GM21381 (cell line): ENCODE measurements around the gene CASK.
"Not testable (repeated sequence)": the region's sequence is repeated elsewhere in the genome, so short reads cannot be mapped to it uniquely, and the experiment has no call there.

Experiments
- ATAC-seq: cut with Tn5 transposase; IDR thresholded peaks from one replicate; pipeline ENCODE4 v1.9.1; 2021; ENCODE audit warnings: mild to moderate bottlenecking, moderate library complexity; ENCODE audit not compliant: unreplicated experiment

CASK gene

DNA sequence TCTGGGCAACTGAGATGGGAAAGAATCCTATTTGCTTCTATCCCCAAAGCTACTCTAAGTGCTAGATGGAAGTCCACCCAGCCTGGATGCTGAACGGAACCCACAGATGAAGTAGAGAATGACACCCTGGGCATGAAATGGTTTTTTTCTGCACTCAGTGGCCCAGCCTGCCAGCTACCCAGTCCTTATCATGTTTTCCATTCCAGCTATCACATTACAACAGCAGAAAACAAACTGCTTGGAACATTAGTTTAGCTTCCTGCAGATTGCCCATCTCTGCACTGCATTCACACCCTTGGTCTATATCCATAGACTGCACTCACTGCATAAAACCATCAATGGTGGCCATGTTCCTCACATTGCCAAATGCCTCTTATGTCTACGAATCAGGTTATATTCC, 397.1 kb downstream of the CASK start:
- ATAC-seq, result no peak

DNA sequence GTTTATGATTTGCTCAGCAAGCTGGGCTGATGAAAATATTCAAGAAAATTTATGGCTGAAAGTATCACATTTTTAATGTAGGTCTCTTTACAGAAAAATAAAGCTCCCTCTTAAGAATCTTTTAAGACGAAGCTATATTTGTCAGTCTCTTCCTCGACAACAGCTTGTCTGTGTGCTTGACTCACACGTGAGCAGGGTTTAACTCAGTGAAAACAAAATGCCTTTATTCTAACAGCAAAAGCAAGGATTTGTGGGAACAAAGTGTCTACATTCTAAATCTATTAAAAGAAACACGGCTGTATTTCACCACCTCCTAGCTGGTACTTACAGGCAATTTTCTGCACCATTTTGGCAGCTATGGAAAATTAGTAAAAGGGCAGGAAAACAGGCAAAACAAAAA, 400.7 kb downstream of the CASK start:
- ATAC-seq, result no peak

DNA sequence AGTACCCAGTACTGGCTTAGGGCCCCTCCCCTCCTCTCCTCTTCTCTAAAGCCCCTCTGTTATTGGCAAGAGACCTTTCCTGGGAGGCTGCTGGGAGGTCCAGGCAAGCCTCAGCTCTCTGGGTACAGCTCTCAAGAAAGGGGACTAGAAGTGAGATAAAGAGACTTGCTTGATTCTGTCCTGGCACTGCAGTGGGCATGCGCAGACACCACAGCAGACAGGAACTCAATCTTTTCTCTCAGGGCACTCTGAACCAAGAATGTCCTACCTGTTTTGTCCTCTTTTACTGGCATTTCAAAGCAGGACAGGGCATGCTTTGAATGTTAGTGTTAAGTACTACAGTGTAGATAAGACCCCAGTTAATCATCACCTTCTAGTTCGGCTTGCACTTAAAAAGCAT, 401.3 kb downstream of the CASK start:
- no peak for ATAC-seq

DNA sequence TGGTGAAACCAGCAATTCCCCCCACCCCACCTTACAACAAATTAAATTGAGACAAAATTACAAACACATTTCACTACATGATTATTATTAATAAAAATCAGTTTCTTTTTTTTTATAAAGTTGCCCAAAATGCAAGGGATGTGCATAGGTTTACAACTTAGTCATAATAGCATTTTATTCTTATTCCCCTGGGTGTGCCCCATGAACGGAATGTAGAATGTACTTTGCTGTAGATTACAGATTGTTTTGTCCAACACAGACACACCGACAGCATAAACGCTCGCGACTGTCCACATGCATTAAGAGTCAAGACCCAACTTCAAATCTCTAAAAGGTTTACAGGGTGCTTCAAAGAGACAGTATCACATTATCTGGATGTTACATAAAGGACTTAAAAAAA, 403.9 kb downstream of the CASK start:
- ATAC-seq, result no peak

DNA sequence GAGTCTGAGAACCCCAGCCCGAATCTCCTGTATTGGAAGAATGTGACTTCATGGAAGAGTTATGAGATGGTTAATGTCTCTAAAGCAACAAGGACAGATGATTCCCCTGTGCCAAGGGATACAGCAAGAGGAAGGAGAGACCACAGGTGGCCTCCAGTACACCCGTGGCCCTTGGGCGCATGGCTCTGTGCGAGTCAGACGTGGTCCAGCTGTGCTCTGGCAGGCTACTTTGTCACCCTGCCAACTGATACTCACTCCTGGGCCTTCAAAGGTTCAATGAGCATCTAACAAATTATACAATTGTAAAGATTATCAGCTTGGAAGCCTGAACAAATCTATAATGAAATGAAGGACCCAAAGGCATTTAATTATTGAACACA, 404.5 kb downstream of the CASK start:
- no peak for ATAC-seq

DNA sequence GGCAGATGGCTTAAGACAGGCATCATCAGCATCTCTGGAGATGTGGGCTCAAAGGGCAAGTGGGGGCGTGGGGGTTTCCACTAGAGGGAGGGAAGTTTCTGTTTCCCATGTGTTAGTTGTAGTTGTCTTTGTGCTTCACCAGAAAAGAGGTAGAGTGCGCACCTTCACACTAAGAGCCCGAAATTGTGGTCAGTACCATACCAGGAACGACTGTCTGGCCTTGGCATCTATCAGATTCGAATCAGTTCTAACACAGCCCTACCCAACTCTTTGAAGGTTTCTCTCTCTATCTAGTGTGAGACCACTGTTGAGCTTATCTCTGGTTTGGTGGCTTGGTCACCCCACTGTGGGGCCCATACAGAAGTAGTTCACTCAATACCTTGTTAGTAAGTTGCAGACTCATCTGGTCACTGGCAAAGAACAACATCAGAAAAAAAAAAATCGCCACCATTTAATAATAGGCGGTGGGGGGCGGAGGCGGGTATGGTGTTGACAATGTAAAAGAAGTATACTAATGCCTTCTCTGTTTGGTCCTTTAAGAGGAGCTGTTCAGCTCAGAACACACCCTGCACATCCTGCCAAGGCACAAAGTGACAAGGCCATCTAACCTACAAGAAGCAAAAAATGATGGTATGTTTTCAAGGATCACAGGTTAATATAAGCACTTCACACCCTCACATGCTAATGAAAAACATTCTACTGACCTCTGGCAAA, 405.1 kb downstream of the CASK start:
- ATAC-seq, result no peak

DNA sequence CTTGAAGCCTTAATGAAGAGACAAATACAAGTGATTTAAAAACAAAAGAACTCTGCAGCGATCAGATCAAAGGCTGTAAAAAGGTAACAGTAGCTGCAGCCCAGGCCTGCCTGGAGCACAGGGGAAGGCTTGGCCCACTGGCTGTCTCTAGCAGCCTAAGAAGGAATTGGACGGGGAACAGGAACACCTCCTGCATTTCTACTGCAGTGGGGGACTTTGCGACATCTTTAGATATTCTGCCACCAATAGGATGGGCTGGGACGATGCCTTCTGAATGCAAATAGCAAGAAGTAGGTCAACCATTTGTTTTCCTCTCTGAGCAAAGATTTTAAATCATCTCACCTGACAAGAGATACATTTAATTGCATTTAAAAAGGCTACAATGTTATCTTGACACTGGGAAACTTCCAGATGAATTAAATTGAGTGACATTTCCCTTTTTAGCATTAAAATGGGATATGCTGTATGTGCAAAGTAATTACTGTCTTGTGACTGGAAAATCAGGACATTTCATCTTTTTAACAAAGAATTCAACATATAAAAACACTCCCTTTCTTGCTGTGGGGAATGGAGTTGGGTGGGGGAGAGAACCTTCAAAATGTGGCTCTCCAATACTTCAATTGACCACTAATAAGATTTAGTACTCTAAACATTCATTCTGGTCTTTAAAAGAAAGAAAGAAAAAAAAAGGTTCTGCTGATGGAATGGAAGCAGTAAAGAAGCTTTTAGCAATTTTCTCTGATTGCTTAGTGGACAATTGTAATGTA, 406.2 kb downstream of the CASK start:
- no peak for ATAC-seq

DNA sequence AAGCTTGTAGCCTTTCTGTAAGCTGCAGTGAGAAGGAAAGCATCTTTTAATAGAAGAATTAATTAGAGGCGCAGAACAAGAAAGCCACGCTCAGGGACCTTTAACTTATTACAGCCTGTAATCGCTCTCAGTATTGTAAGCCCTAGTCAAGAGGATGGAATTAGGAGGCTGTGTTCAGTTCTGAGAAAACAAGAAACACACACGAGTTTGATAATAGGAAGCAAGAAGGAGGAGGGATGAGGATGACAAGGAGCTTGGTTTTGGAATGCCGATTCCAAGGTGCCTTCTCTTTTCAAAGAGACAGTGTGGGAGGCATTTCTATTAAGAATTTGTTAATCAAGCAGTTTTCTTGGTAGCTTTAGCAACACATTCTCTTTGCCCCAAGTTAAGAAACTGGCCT, 406.9 kb downstream of the CASK start:
- no peak for ATAC-seq

DNA sequence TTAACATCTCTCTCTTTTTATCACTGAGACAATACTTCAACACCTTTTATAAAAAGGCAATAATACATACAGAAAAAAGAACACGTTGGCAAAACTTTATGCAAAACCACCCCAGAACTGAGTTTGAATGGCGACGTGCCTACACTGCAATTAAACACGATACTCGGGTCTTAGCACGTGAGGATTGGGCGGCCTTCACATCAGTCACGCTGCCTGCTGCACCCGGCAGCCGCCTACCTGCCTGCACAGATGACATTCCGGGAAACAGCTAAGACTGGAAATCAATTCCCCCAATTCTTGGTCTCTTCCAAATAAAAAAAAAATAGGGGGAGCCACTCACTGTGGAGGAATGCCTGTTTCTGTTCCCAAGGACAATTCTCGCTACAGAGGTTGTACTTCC, 408.0 kb downstream of the CASK start:
- ATAC-seq, result no peak

DNA sequence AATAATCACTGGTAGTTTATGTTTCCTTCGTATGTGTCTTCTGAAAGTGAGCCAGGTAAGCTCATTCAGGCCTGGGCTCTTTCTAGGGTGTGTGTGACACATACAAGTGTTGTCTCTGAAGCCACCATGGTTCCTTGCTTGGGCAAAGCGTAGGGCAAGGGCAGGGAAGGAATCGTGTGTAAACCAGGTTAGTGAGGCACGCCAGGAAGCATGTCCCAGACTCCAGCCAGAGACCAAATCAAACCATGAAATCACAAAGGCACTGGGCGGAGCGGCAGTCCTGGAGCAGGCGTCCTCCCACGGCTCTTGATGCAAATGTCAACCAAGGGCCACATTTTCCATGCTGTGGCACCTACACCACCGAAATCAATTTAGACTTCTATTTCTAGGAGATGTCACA, 409.2 kb downstream of the CASK start:
- ATAC-seq, result no peak

DNA sequence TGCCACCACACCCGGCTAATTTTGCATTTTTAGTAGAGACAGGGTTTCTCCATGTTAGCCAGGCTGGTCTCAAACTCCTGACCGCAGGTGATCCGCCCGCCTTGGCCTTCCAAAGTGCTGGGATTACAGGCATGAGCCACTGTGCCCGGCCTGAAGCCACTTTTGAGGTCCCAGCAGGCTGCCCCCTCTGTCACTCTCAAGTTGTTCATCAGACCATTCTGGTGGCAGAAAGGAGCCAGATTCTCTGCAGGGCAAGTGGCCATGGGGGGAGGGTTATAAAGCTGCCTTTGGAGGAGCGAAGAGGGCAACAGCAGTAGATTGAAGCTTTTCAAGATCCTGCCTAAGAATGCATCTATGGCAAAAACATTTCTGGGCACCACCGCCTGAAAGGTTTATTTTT, 410.5 kb downstream of the CASK start:
- not testable (repeated sequence) for ATAC-seq

DNA sequence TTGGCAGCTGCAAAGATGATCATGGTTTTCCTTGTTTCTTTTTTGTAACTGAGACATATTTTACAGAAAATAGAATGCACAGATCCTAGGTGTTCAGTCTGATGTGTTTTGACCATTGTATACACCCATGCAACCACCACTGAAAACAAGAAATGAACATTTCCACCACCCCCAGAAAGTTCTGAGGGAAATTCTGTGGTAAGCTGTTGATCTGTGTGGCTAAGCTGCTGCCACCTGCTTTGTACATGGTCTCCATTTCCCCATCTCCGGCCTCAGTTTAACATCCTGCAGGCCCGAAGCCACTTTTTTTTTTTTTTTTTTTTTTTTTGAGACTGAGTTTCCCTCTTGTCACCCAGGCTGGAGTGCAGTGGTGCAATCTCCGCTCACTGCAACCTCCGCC, 411.0 kb downstream of the CASK start:
- ATAC-seq, result peak; percentile 97

DNA sequence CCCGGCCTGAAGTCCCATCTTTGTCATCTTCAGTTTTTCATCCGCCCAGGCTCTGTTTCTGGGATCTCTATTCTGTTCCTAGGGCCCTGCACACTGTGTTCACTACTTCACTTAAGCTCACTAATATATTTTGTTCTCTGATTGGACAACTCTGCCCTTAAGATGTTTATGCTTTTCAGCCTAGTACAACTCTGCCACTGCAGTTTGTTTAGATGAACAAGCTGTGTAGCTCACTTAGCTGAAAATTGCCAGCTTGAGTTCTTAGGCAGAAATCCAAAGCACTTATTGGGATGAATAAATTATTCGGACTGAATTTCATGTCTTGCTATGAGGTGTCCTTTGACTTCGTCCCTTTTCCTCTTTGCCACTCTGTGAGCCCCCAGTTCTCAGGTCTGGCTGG, 415.4 kb downstream of the CASK start:
- ATAC-seq, result no peak

DNA sequence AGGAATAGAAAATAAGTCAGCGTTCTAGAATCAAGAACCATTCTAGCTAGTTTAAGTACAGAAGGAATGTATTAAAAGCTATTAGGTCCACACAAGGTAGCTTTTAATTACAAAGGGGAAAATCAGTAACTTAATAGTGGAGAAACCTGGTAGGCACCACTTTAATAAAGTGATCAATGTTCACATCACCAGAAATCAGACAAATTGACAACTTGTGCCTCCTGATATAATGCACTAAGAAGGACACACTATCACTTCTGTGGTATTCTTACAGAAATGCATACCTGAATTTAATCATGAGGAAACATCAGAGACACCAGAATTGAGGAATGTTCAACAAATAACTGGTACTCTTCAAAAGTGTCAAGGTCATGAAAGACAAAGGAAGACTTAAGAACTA, 421.4 kb downstream of the CASK start:
- ATAC-seq, result no peak

DNA sequence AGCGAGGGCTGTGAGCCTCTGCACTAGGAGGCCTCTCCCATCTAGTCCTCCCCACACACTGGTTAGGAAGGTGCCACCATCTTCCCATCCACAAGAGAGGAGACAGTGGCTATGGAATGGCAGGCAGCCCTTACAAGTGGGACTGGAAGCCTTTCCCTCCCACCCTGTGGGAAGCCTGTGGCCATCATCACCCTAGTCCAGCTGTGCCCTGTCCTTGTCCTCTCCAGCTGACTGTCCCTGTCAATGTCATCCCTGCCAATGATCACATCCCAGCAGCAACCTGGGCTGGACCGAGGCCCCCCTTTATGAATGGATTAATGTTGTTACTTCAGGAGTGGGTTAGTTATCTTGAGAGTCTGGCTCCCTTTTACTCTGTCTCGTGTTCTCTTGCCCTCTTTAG, 423.4 kb downstream of the CASK start:
- ATAC-seq, result no peak

DNA sequence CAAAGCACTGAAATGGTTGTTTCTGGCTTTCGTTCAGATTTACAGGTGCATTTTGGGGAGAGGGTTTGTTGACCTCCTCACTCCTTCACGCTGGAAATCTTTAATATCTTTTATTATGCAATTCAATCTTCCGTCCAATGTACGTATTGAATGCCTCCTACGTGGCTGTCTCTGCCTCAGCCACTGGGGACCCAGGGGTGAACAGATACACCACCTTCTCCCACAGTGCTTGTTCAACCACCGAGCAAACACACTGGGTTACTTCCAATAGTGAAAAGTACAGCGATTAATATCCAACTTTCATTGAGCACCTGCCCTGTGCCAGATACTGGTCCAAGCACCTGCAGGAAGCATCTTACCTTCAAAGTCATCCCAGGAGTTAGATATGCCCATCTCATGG, 424.2 kb downstream of the CASK start:
- ATAC-seq, result no peak

DNA sequence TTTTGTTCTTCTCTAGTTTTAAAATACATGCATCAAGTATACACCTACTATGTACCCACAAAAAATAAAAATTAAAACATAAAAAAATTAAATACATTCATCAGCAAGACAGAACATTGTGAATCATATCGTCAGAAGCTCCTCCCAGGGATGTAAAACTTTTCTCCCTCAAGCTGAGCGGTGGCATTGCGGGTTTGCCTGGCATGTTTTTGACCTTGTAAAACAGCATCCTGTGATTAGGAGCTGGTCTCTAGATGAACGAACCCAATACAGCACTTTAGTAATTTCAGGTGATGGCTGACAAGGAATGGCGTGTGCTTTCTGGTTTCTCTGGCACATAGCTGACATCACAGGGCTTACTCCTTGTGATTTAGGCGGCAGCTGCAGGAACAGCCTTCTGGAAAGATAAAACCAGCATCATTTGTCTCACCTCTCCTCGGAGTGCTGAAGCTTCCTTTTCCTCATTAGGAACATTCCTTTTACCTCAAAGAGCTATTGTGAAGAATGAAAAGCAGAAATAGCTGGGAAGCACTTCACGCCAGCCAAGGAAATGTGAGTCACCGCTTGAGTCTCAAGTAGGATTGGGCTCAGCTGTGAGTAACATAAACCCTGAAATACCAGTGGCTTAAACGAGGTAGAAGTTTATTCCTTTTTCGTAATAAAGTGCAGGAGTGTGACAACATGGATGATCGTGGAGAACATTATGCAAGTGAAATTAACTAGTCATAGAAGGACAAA, 431.9 kb downstream of the CASK start:
- no peak for ATAC-seq

DNA sequence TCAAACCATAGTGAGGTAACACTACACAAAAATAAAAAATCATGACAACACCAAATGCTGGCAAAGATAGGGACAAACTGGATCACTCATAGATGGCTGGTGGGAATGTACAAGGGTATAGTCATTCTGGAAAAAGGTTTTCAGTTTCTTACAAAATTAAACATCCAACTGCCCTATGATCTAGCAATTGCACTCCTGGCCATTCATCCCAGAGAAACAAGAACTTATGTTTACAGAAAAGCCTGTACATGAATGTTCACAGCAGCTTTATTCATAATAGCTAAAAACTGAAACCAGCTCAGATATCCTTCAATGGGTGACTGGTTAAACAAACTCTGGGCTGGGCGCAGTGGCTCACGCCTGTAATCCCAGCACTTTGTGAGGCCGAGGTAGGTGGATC, 432.9 kb downstream of the CASK start:
- ATAC-seq, result no peak

DNA sequence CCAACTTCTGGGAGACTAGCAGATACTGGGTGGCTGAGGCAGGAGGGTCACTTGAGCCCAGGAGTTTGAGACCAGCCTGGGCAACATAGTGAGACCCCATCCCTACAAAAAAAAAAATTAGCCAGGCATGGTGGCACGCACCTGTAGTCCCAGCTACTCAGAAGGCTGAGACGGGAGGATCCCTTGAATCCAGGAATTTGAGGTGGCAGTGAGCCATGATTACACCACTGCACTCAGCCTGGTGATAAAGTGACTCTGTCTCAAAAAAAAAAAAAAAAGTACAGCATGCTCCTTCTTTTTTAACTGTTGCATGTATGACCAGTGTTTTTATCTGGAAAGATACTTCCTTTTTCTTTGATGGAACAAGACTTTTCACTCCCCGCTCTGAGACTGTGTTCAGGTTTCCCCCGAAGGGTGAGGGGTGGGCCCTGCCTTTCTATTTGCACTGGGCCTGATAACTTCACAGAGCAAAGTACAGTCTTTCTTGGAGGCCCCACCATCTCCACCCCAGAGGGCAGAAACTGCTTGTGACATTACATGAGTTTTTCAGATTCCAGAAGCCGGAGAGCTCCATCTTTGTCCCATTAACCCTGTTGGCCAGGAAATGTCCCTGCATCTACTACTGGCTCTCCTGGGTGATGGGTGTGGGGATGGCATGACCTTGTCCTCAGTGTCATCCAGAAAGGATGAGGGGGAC, 441.1 kb downstream of the CASK start:
- no peak for ATAC-seq

DNA sequence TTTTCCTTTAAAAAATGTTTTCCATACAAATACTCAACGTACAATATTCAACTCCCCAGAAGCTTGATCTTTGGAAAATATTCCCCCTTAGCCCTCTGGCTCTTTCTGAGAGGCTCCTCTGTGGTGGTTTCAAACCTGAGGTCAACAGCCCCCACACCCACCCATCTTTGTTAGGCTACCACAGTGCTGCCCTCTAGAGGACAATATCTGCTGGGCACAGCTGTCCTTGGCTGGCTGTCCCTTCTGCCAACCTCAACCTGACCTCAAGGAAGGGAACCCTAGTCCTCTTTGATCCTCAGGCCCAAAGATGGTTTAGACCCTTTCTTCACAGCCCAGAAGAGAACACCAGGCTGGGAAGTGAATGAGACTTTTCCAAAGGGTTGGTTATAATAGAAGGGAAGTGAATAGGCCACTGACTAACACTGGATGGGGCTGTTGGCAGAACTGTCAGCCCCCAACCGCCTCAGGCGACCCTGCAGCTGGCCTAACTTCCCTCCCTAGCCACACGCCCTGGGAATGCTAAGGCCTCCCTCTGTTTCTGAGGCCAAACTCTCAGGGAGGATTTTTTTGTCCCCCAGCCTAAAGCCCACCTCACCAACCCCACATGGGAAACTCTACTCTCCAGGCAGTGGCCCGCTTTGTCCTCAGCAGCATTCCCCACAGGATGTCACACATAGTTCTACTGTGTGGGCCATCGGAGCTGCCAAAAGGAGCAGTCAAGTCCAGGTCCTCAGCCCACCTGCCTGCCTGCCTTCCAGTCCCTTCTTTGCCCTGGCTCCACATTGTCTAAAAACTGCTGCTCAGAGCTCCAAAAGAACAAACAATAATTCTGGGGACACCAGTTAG, 441.9 kb downstream of the CASK start:
- ATAC-seq, result no peak
